ENCODE data around the gene TNFAIP3. TPM values are rescaled to one million over a fixed set of nuclear protein-coding genes. Genes with fewer than 3 reads are reported as not detected.

The TNFAIP3 gene
- total and polyA plus RNA-seq, 2 of the 8 experiments (the other 6 are each of a cell fraction or from before 2014, with no cell fraction given), result 1.6 to 2.0 TPM

- no peaks in the 10 kb centered on the region for H3K4me1 ChIP-seq (replicated peaks in 1 of 4; ENCODE audit: control insufficient read depth in 3 of 4, insufficient read depth in 4 of 4, low read length in 3 of 4)
- no peak overlapping the region for H2BK5ac ChIP-seq (ENCODE audit: low read depth, low read length)
- H2BK12ac ChIP-seq (ENCODE audit: low read depth, low read length), result no peak overlapping the region
- no peak overlapping the region for H3K4me3 ChIP-seq (ENCODE audit: extremely low read depth in 1 of 4, insufficient read depth in 2 of 4, low read depth in 3 of 4, low read length in 4 of 4)
- no peak overlapping the region for H2BK120ac ChIP-seq (replicated peaks; ENCODE audit: low read depth, low read length)
- no peak for FAIRE-seq
- H3K27ac ChIP-seq (ENCODE audit: low read depth, low read length), result no peak overlapping the region
- WGBS, 2 experiments (ENCODE audit: extremely low coverage in 1 of 2, insufficient coverage in 1 of 2, insufficient read length in 1 of 2, insufficient replicate concordance in 2 of 2, low coverage in 1 of 2, low lambda C conversion rate in 2 of 2, missing lambda C conversion rate in 1 of 2), result 61% methylated on average over 4 of the region's 4 CpGs; no CpG with 5 or more reads in 1 of the 2 experiments
- no peaks in the 10 kb centered on the region for H3K9me3 ChIP-seq (ENCODE audit: insufficient read depth in 2 of 2, low read depth in 1 of 2, low read length in 1 of 2)
- no peak overlapping the region for H3K23ac ChIP-seq (ENCODE audit: insufficient read length)
- no peak overlapping the region for H3K4ac ChIP-seq (replicated peaks; ENCODE audit: insufficient read length, low read depth, low read length)
- H4K20me1 ChIP-seq (replicated peaks in 1 of 2; ENCODE audit: control insufficient read depth in 1 of 2, insufficient read depth in 2 of 2, low read length in 2 of 2), result no peaks in the 10 kb centered on the region
- H4K5ac ChIP-seq (ENCODE audit: insufficient read length, low read depth, low read length), result no peak overlapping the region
- no peaks in the 10 kb centered on the region for H3K27me3 ChIP-seq (replicated peaks in 1 of 4; ENCODE audit: control insufficient read depth in 3 of 4, extremely low read depth in 1 of 4, insufficient read depth in 3 of 4, low read length in 3 of 4)
- no peak overlapping the region for H3K14ac ChIP-seq (ENCODE audit: insufficient read length)
- H3K9ac ChIP-seq (replicated peaks in 1 of 4; ENCODE audit: extremely low read depth in 1 of 4, low read depth in 3 of 4, low read length in 3 of 4), result no peak overlapping the region
- no peak overlapping the region for H2BK20ac ChIP-seq (ENCODE audit: low read length)
- no peak for DNase-seq (ENCODE audit: low read depth in 1 of 2, low spot score in 2 of 2)
- no peak overlapping the region for H4K8ac ChIP-seq (ENCODE audit: extremely low read depth, insufficient read depth, low read length)
- TF ChIP-seq BRCA1 (IDR thresholded peaks at IDR 0.05; ENCODE audit: low read depth, low read length), result no peak
- TF ChIP-seq SRF (IDR thresholded peaks at IDR 0.05; ENCODE audit: low read depth, low read length), result peak; percentile 91
- no peak overlapping the region for H2BK15ac ChIP-seq (ENCODE audit: low read length)
- no peak overlapping the region for H3K4me2 ChIP-seq (ENCODE audit: insufficient read depth in 1 of 2, low read depth in 2 of 2, low read length in 2 of 2)
- H2AK5ac ChIP-seq (ENCODE audit: low read depth, low read length), result no peak overlapping the region
- no peaks in the 10 kb centered on the region for H3K79me1 ChIP-seq (ENCODE audit: low read depth, low read length)
- H3K18ac ChIP-seq (ENCODE audit: extremely low read depth, low read length), result no peak overlapping the region
- no peaks in the 10 kb centered on the region for H3K79me2 ChIP-seq (ENCODE audit: control insufficient read depth in 1 of 2, insufficient read depth in 2 of 2, low read length in 2 of 2)
- CTCF ChIA-PET (ENCODE audit: partially characterized antibody), result interaction anchor here (1.6 kb wide), 1 partner anchor 50 kb away, joined by 4 read pairs; no protein-coding TSS in a partner anchor
- H4K91ac ChIP-seq (replicated peaks; ENCODE audit: insufficient read length, low read length), result no peak overlapping the region
- H3K56ac ChIP-seq (replicated peaks; ENCODE audit: insufficient read length, low read depth, low read length), result no peak overlapping the region
- H3K36me3 ChIP-seq (ENCODE audit: control insufficient read depth in 2 of 4, insufficient read depth in 4 of 4, low read length in 3 of 4), result no peaks in the 10 kb centered on the region
- no peak overlapping the region for H2AFZ ChIP-seq (ENCODE audit: low read length)
- POLR2A ChIA-PET (ENCODE audit: partially characterized antibody), result no interaction called here
- H3K23me2 ChIP-seq (ENCODE audit: low read depth, low read length), result no peaks in the 10 kb centered on the region
Measured at GRCh38 chr6:137849181-137849980, 17.7 kb upstream of the TNFAIP3 start.
